ENCODE data around the gene TWIST2. TPM values are rescaled to one million over a fixed set of nuclear protein-coding genes. Genes with fewer than 3 reads are reported as not detected.

The TWIST2 gene
- total RNA-seq, 1 donor from 2014 or later = 6.8 TPM

GRCh38 chr2:238920601-238921001 lies 72.7 kb downstream of the TWIST2 start:
- H3K27ac ChIP-seq (ENCODE audit: low read depth, low read length) = no peak overlapping the region
- no peak overlapping the region for H3K9ac ChIP-seq (ENCODE audit: low read depth in 1 of 3, low read length in 3 of 3)
- H3K9me3 ChIP-seq (ENCODE audit: control insufficient read depth in 3 of 3, low read length in 3 of 3) = no peaks in the 10 kb centered on the region
- H3K27me3 ChIP-seq (ENCODE audit: control insufficient read depth in 3 of 3, insufficient read depth in 3 of 3, low read length in 3 of 3) = peaks cover 6 to 45% (median 34%) of the 10 kb centered on the region in 3 donors
- no peak overlapping the region for H3K4me3 ChIP-seq (ENCODE audit: low read length in 3 of 3)
- no peaks in the 10 kb centered on the region for H3K4me1 ChIP-seq (ENCODE audit: control insufficient read depth in 3 of 3, insufficient read depth in 3 of 3, low read length in 3 of 3)
- no peaks in the 10 kb centered on the region for H3K36me3 ChIP-seq (ENCODE audit: control insufficient read depth in 3 of 3, insufficient read depth in 3 of 3, low read length in 3 of 3)

GRCh38 chr2:238921259-238921658 lies 73.4 kb downstream of the TWIST2 start:
- peaks cover 6 to 48% (median 32%) of the 10 kb centered on the region in 3 donors for H3K27me3 ChIP-seq (ENCODE audit: control insufficient read depth in 3 of 3, insufficient read depth in 3 of 3, low read length in 3 of 3)
- no peaks in the 10 kb centered on the region for H3K4me1 ChIP-seq (ENCODE audit: control insufficient read depth in 3 of 3, insufficient read depth in 3 of 3, low read length in 3 of 3)
- H3K27ac ChIP-seq (ENCODE audit: low read depth, low read length) = no peak overlapping the region
- H3K4me3 ChIP-seq (ENCODE audit: low read length in 3 of 3) = no peak overlapping the region
- no peaks in the 10 kb centered on the region for H3K9me3 ChIP-seq (ENCODE audit: control insufficient read depth in 3 of 3, low read length in 3 of 3)
- no peak overlapping the region for H3K9ac ChIP-seq (ENCODE audit: low read depth in 1 of 3, low read length in 3 of 3)
- no peaks in the 10 kb centered on the region for H3K36me3 ChIP-seq (ENCODE audit: control insufficient read depth in 3 of 3, insufficient read depth in 3 of 3, low read length in 3 of 3)

GRCh38 chr2:238921681-238922319 lies 73.9 kb downstream of the TWIST2 start:
- Histone ChIP-seq H3K27me3 (ENCODE audit: control insufficient read depth in 3 of 3, insufficient read depth in 3 of 3, low read length in 3 of 3) (peaks cover 7 to 45% (median 26%) of the 10 kb centered on the region in 3 donors), H3K27ac (ENCODE audit: low read depth, low read length) (no peak overlapping the region), H3K4me3 (ENCODE audit: low read length in 3 of 3) (no peak overlapping the region), H3K36me3 (ENCODE audit: control insufficient read depth in 3 of 3, insufficient read depth in 3 of 3, low read length in 3 of 3) (no peaks in the 10 kb centered on the region), H3K4me1 (ENCODE audit: control insufficient read depth in 3 of 3, insufficient read depth in 3 of 3, low read length in 3 of 3) (no peaks in the 10 kb centered on the region), H3K9me3 (ENCODE audit: control insufficient read depth in 3 of 3, low read length in 3 of 3) (no peaks in the 10 kb centered on the region), H3K9ac (ENCODE audit: low read depth in 1 of 3, low read length in 3 of 3) (no peak overlapping the region)

DNA sequence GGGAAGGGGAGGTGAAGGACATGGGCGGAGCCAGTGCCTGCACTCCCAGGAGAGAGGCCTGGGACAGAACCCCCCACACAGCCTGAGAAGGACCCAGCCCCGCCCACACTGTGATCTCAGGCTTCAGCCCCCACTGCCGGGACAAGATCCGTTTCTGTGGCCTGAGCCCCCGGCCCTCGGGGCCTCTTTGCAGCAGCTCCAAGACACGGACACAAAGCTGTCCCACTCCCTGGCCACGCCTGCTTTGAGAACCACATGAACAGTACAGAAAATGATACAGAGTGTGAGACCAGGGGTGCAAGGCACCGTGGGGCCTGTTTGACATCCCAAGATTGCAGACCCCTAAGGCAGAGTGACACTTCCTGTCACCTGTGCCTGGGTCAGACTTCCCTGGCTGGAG lies 74.5 kb downstream of the TWIST2 start:
- no peaks in the 10 kb centered on the region for H3K9me3 ChIP-seq (ENCODE audit: control insufficient read depth in 3 of 3, low read length in 3 of 3)
- H3K36me3 ChIP-seq (ENCODE audit: control insufficient read depth in 3 of 3, insufficient read depth in 3 of 3, low read length in 3 of 3) = no peaks in the 10 kb centered on the region
- no peak overlapping the region for H3K9ac ChIP-seq (ENCODE audit: low read depth in 1 of 3, low read length in 3 of 3)
- no peak overlapping the region for H3K4me3 ChIP-seq (ENCODE audit: low read length in 3 of 3)
- peaks cover 11 to 40% (median 20%) of the 10 kb centered on the region in 3 donors for H3K27me3 ChIP-seq (ENCODE audit: control insufficient read depth in 3 of 3, insufficient read depth in 3 of 3, low read length in 3 of 3)
- H3K27ac ChIP-seq (ENCODE audit: low read depth, low read length) = no peak overlapping the region
- no peaks in the 10 kb centered on the region for H3K4me1 ChIP-seq (ENCODE audit: control insufficient read depth in 3 of 3, insufficient read depth in 3 of 3, low read length in 3 of 3)

- H3K27me3 ChIP-seq (ENCODE audit: control insufficient read depth in 3 of 3, insufficient read depth in 3 of 3, low read length in 3 of 3) = peaks cover 16 to 39% (median 20%) of the 10 kb centered on the region in 3 donors
- no peak overlapping the region for H3K27ac ChIP-seq (ENCODE audit: low read depth, low read length)
- H3K9ac ChIP-seq (ENCODE audit: low read depth in 1 of 3, low read length in 3 of 3) = no peak overlapping the region
- H3K36me3 ChIP-seq (ENCODE audit: control insufficient read depth in 3 of 3, insufficient read depth in 3 of 3, low read length in 3 of 3) = no peaks in the 10 kb centered on the region
- H3K4me3 ChIP-seq (ENCODE audit: low read length in 3 of 3) = no peak overlapping the region
- H3K9me3 ChIP-seq (ENCODE audit: control insufficient read depth in 3 of 3, low read length in 3 of 3) = no peaks in the 10 kb centered on the region
- peaks cover 0 to 5% (median under 1%) of the 10 kb centered on the region in 3 donors for H3K4me1 ChIP-seq (ENCODE audit: control insufficient read depth in 3 of 3, insufficient read depth in 3 of 3, low read length in 3 of 3)
Measured at GRCh38 chr2:238924032-238924431, 76.1 kb downstream of the TWIST2 start.

GRCh38 chr2:238924796-238925195 lies 76.9 kb downstream of the TWIST2 start:
- no peak overlapping the region for H3K4me3 ChIP-seq (ENCODE audit: low read length in 3 of 3)
- peaks cover 16 to 43% (median 22%) of the 10 kb centered on the region in 3 donors for H3K27me3 ChIP-seq (ENCODE audit: control insufficient read depth in 3 of 3, insufficient read depth in 3 of 3, low read length in 3 of 3)
- no peaks in the 10 kb centered on the region for H3K36me3 ChIP-seq (ENCODE audit: control insufficient read depth in 3 of 3, insufficient read depth in 3 of 3, low read length in 3 of 3)
- no peaks in the 10 kb centered on the region for H3K9me3 ChIP-seq (ENCODE audit: control insufficient read depth in 3 of 3, low read length in 3 of 3)
- H3K27ac ChIP-seq (ENCODE audit: low read depth, low read length) = no peak overlapping the region
- H3K4me1 ChIP-seq (ENCODE audit: control insufficient read depth in 3 of 3, insufficient read depth in 3 of 3, low read length in 3 of 3) = peaks cover 0 to 6% (median 5%) of the 10 kb centered on the region in 3 donors
- no peak overlapping the region for H3K9ac ChIP-seq (ENCODE audit: low read depth in 1 of 3, low read length in 3 of 3)

GRCh38 chr2:238925281-238925680 lies 77.4 kb downstream of the TWIST2 start:
- Histone ChIP-seq H3K4me3 (ENCODE audit: low read length in 3 of 3) (no peak overlapping the region), H3K27ac (ENCODE audit: low read depth, low read length) (no peak overlapping the region), H3K36me3 (ENCODE audit: control insufficient read depth in 3 of 3, insufficient read depth in 3 of 3, low read length in 3 of 3) (no peaks in the 10 kb centered on the region), H3K9ac (ENCODE audit: low read depth in 1 of 3, low read length in 3 of 3) (no peak overlapping the region), H3K9me3 (ENCODE audit: control insufficient read depth in 3 of 3, low read length in 3 of 3) (no peaks in the 10 kb centered on the region), H3K4me1 (ENCODE audit: control insufficient read depth in 3 of 3, insufficient read depth in 3 of 3, low read length in 3 of 3) (peaks cover 0 to 10% (median 9%) of the 10 kb centered on the region in 3 donors), H3K27me3 (ENCODE audit: control insufficient read depth in 3 of 3, insufficient read depth in 3 of 3, low read length in 3 of 3) (peaks cover 16 to 47% (median 23%) of the 10 kb centered on the region in 3 donors)

GRCh38 chr2:238925816-238926521 lies 78.1 kb downstream of the TWIST2 start:
- H3K36me3 ChIP-seq (ENCODE audit: control insufficient read depth in 3 of 3, insufficient read depth in 3 of 3, low read length in 3 of 3) = no peaks in the 10 kb centered on the region
- H3K9ac ChIP-seq (ENCODE audit: low read depth in 1 of 3, low read length in 3 of 3) = no peak overlapping the region
- H3K9me3 ChIP-seq (ENCODE audit: control insufficient read depth in 3 of 3, low read length in 3 of 3) = no peaks in the 10 kb centered on the region
- H3K4me3 ChIP-seq (ENCODE audit: low read length in 3 of 3) = no peak overlapping the region
- peaks cover 16 to 46% (median 19%) of the 10 kb centered on the region in 3 donors for H3K27me3 ChIP-seq (ENCODE audit: control insufficient read depth in 3 of 3, insufficient read depth in 3 of 3, low read length in 3 of 3)
- peaks cover 0 to 10% (median 9%) of the 10 kb centered on the region in 3 donors for H3K4me1 ChIP-seq (ENCODE audit: control insufficient read depth in 3 of 3, insufficient read depth in 3 of 3, low read length in 3 of 3)
- H3K27ac ChIP-seq (ENCODE audit: low read depth, low read length) = no peak overlapping the region

- H3K4me1 ChIP-seq (ENCODE audit: control insufficient read depth in 3 of 3, insufficient read depth in 3 of 3, low read length in 3 of 3) = peaks cover 0 to 10% (median 9%) of the 10 kb centered on the region in 3 donors
- no peak overlapping the region for H3K9ac ChIP-seq (ENCODE audit: low read depth in 1 of 3, low read length in 3 of 3)
- no peaks in the 10 kb centered on the region for H3K36me3 ChIP-seq (ENCODE audit: control insufficient read depth in 3 of 3, insufficient read depth in 3 of 3, low read length in 3 of 3)
- H3K27me3 ChIP-seq (ENCODE audit: control insufficient read depth in 3 of 3, insufficient read depth in 3 of 3, low read length in 3 of 3) = peaks cover 16 to 41% (median 19%) of the 10 kb centered on the region in 3 donors
- H3K4me3 ChIP-seq (ENCODE audit: low read length in 3 of 3) = no peak overlapping the region
- no peaks in the 10 kb centered on the region for H3K9me3 ChIP-seq (ENCODE audit: control insufficient read depth in 3 of 3, low read length in 3 of 3)
- no peak overlapping the region for H3K27ac ChIP-seq (ENCODE audit: low read depth, low read length)
Measured at GRCh38 chr2:238926761-238927611, 79.1 kb downstream of the TWIST2 start.
